NT2/D1 (cell line): ENCODE data around the gene SPOCK1.

Experiments used
- DNase-seq: peaks from one replicate; pipeline ENCODE4 v3.0.0-alpha.2; 2011; ENCODE audit warnings: low read depth, low spot score
- H3K27me3 ChIP-seq: 2 replicates; pipeline ENCODE4 v1.6.0; 2011; ENCODE audit warnings: mild to moderate bottlenecking; ENCODE audit not compliant: insufficient read length, insufficient read depth
- H3K36me3 ChIP-seq: 2 replicates; pipeline ENCODE4 v1.6.1; 2011; ENCODE audit warnings: mild to moderate bottlenecking, low read length, mixed read lengths; ENCODE audit not compliant: insufficient read depth, insufficient read length
- H3K4me1 ChIP-seq: 2 replicates; pipeline ENCODE4 v1.5.1; 2011; ENCODE audit not compliant: insufficient read depth, insufficient read length
- H3K4me3 ChIP-seq: 2 replicates; pipeline ENCODE4 v1.5.1; 2011; ENCODE audit warnings: low read depth; ENCODE audit not compliant: insufficient read length
- H3K9ac ChIP-seq: 2 replicates; pipeline ENCODE4 v1.6.0; 2011; ENCODE audit warnings: low read depth; ENCODE audit not compliant: insufficient read length
- H3K9me3 ChIP-seq: 2 replicates; pipeline ENCODE4 v1.5.1; 2011; ENCODE audit warnings: mild to moderate bottlenecking, low read length; ENCODE audit not compliant: insufficient read depth
- SUZ12 ChIP-seq: IDR thresholded peaks from 2 replicates; pipeline ENCODE4 v1.6.1; 2011; ENCODE audit not compliant: insufficient read length, insufficient read depth; ENCODE audit errors: extremely low read depth
- YY1 ChIP-seq: IDR thresholded peaks from 2 replicates; pipeline ENCODE4 v1.6.1; 2011; ENCODE audit not compliant: insufficient read length, insufficient read depth
- ZNF274 ChIP-seq: IDR thresholded peaks from 2 replicates; pipeline ENCODE4 v1.6.1; 2011; ENCODE audit warnings: mild to moderate bottlenecking, low read depth, low read length

SPOCK1 gene

DNA sequence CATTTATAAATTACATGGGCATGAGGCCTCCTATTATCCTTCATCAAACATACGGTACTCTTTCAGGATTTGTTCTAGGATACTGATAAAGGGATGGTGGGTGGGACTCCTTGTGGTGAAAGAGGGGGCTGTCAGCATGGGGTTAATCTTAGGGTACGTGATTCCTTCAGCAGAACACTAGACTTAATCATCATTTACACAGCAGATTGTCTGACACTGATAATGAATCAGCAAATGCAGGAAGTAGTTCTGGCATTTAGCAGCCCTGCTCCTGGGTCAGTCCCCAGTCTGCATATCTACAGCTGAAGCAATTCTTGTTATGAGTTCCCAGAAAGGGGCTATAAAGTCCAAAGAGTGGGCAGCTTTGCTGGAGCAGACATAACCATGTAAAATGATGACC is 384.6 kb downstream of the SPOCK1 start:
- Histone ChIP-seq H3K4me3 (no peak overlapping the region), H3K9me3 (no peaks in the 10 kb centered on the region), H3K9ac (no peak overlapping the region), H3K27me3 (no peaks in the 10 kb centered on the region), H3K36me3 (no peaks in the 10 kb centered on the region), H3K4me1 (no peaks in the 10 kb centered on the region)
- TF ChIP-seq SUZ12 = no peak
- TF ChIP-seq ZNF274 = no peak
- TF ChIP-seq YY1 = no peak
- no peak for DNase-seq

DNA sequence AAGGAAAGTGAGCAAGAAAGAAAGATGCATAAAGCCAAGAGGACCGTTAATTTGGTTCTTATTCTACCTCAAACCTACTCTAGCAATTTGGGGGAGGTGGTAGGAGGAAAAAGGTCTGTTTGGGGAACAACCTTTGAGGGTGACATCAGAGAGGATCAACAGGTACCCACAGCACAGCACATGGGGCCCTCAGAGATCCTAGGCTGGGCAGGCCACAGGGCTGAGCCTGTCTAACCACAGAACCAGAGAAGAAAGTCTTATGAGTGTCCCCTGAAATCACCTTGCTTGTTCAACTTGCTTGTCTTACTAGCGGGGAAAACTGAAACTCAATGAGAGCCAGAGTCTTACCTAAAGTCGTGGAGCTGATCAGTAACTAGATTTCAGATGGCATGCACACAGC is 385.2 kb downstream of the SPOCK1 start:
- Histone ChIP-seq H3K36me3 (no peaks in the 10 kb centered on the region), H3K27me3 (no peaks in the 10 kb centered on the region), H3K4me1 (no peaks in the 10 kb centered on the region), H3K9ac (no peak overlapping the region), H3K9me3 (no peaks in the 10 kb centered on the region), H3K4me3 (no peak overlapping the region)
- TF ChIP-seq SUZ12 (no peak), ZNF274 (no peak), YY1 (no peak)
- no peak for DNase-seq

DNA sequence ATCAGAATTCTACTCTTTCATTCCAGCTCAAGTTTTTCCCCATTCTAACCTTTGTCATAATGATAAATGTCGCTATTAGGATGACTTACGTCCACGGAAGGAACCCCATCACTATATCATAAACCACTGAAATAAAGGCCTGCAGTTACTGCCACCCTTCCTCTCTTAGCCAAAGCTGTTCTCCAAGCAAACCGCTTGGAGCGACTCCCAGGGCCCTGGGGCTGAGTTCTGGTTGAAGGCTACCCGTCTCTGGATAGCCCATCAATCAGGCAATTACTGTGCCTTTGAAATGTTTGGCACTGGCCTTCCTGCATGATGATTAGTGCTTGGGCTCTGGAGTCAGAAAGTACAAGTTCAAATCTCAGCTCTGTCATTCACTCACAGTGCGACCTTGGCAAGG is 386.0 kb downstream of the SPOCK1 start:
- Histone ChIP-seq H3K27me3 (no peaks in the 10 kb centered on the region), H3K4me3 (no peak overlapping the region), H3K9ac (no peak overlapping the region), H3K4me1 (no peaks in the 10 kb centered on the region), H3K36me3 (no peaks in the 10 kb centered on the region), H3K9me3 (no peaks in the 10 kb centered on the region)
- DNase-seq = no peak
- TF ChIP-seq SUZ12 = no peak
- no peak for TF ChIP-seq YY1
- no peak for TF ChIP-seq ZNF274

DNA sequence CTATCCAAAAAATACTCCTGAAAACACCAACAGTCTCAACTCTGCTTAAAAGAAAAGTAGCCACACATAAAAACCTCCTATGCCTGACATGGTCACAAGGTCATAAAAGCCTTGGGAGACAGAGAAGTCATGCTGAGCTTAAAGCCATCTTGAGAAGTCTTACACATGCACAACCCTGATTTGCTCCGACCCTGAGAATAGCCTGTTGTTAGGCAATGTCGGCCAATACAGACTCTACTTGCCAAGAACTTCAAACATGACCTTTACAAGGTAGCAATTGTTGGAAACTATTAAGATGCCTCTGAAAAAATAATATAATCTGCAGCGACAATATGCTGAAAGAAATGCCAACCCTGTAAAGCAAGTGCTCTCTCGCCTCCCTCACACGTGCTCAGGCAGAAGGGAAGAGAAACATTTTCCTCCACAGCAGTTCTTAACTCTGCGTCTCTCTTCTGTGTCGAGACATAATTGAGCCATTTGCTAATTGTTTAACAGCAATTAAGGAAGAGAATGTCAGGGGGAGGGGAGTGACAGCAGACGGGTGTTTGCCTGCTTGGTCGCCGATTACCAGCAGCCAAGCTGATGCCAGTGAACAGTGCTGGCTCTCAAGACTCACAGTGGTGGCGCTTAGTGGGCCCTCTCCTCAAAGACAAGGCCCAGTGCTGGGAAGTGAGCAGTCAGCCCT is 393.6 kb downstream of the SPOCK1 start:
- no peak for DNase-seq
- Histone ChIP-seq H3K4me1 (no peaks in the 10 kb centered on the region), H3K27me3 (no peaks in the 10 kb centered on the region), H3K9me3 (no peaks in the 10 kb centered on the region; the same call in 1 of the 2 replicates), H3K9ac (no peak overlapping the region), H3K36me3 (no peaks in the 10 kb centered on the region), H3K4me3 (no peak overlapping the region)
- no peak for TF ChIP-seq ZNF274
- TF ChIP-seq YY1 = no peak
- no peak for TF ChIP-seq SUZ12

DNA sequence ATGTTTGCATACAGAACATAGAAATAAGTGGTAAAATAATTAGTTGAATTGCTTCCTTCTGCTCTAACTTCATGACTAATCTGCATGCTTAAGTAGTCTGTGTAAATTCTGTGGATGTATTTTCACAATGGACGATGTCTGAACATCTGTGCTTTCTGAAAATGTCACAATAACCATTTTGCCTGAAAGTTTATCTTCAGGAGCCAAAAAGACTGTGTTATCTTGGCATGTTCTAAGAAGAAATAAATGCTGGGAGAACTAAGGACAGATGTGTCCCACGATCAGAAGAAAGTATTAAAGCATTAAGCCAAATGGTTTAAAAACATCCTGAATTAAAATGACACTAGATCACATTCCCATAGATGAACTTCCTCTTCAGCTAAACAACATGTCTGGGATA is 397.6 kb downstream of the SPOCK1 start:
- Histone ChIP-seq H3K27me3 (no peaks in the 10 kb centered on the region), H3K36me3 (no peaks in the 10 kb centered on the region), H3K9me3 (no peaks in the 10 kb centered on the region; the same call in 1 of the 2 replicates), H3K4me1 (no peaks in the 10 kb centered on the region), H3K4me3 (no peak overlapping the region), H3K9ac (no peak overlapping the region)
- no peak for DNase-seq
- TF ChIP-seq ZNF274 (no peak), YY1 (no peak), SUZ12 (no peak)

DNA sequence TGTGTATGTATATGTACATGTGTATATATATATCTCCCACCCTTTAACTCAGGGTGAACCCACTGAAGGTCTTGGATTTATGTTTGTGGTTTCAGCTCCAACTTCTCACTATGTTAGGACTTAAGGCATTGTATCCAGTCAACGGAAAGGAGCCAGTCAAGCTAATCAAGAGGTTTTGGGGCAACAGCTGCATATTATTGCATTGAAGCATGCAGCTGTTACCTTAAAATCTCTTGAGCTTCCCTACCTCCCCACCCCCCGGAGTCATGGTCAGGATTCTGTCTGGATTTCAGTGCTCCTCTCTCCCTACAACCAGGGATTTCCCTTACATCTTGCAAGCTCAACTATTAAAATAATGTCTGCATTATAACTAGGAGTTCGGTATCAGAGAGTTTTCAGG is 399.5 kb downstream of the SPOCK1 start:
- no peaks in the 10 kb centered on the region for H3K9me3 ChIP-seq
- no peaks in the 10 kb centered on the region for H3K27me3 ChIP-seq
- no peak for TF ChIP-seq ZNF274
- no peak for TF ChIP-seq YY1
- no peak for TF ChIP-seq SUZ12
- H3K4me3 ChIP-seq = no peak overlapping the region
- H3K36me3 ChIP-seq = no peaks in the 10 kb centered on the region
- DNase-seq = no peak
- no peak overlapping the region for H3K9ac ChIP-seq
- H3K4me1 ChIP-seq = no peaks in the 10 kb centered on the region

DNA sequence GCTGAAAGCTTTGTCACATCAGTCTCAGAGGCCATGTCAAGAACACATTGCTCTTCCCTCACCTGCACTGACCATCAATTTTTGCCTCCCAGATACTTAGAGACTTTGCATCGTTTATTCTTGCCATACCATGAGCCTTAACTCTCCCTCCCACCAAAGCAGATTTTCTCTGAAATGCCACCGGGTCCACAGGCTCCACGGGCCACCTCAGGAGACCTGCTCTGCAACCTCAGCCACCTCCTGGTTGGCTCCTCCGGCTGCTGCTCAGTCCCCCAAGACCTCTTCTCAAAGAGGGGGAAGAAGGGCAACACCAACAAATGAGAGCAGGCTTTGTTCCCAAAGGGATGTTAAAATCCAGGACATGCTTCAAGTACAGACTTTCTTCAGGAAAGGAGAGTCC is 400.5 kb downstream of the SPOCK1 start:
- Histone ChIP-seq H3K36me3 (no peaks in the 10 kb centered on the region), H3K27me3 (no peaks in the 10 kb centered on the region), H3K4me1 (no peaks in the 10 kb centered on the region), H3K9me3 (no peaks in the 10 kb centered on the region), H3K9ac (no peak overlapping the region), H3K4me3 (no peak overlapping the region)
- no peak for TF ChIP-seq ZNF274
- TF ChIP-seq YY1 = no peak
- TF ChIP-seq SUZ12 = no peak
- no peak for DNase-seq
